SJCRH30 (cell line): ENCODE measurements around the gene PTGS2. TPM values are rescaled to one million over a fixed set of nuclear protein-coding genes. Genes with fewer than 3 reads are reported as not detected.
"Not testable (repeated sequence)": the region's sequence is repeated elsewhere in the genome, so short reads cannot be mapped to it uniquely, and the experiment has no call there.

Experiments used
- DNase-seq, 2 experiments: peaks; one replicate each; pipeline ENCODE4 v3.0.0-alpha.2; 2015 to 2020
- H3K27ac ChIP-seq: fragments of 250-450 bp; sonication (Bioruptor Pico); 2 replicates; pipeline ENCODE4 v1.5.1; 2020; ENCODE audit warnings: mild to moderate bottlenecking, moderate library complexity
- H3K27me3 ChIP-seq: fragments of 250-450 bp; sonication (Bioruptor Pico); 2 replicates; pipeline ENCODE4 v1.5.1; 2020; ENCODE audit warnings: mild to moderate bottlenecking, moderate library complexity
- H3K36me3 ChIP-seq: fragments of 250-450 bp; sonication (Bioruptor Pico); 2 replicates; pipeline ENCODE4 v1.5.1; 2020; ENCODE audit warnings: mild to moderate bottlenecking, moderate library complexity
- H3K4me1 ChIP-seq: fragments of 250-450 bp; sonication (Bioruptor Pico); 2 replicates; pipeline ENCODE4 v1.5.1; 2020; ENCODE audit warnings: mild to moderate bottlenecking, moderate library complexity
- H3K4me3 ChIP-seq: fragments of 250-450 bp; sonication (Bioruptor Pico); 2 replicates; pipeline ENCODE4 v1.5.1; 2020; ENCODE audit warnings: mild to moderate bottlenecking, moderate library complexity
- H3K9me3 ChIP-seq: fragments of 250-450 bp; sonication (Bioruptor Pico); replicated peaks from 2 replicates; pipeline ENCODE4 v1.5.1; 2020; ENCODE audit warnings: mild to moderate bottlenecking, moderate library complexity
- total RNA-seq: library from RNA; depleted of rRNA; stranded (reverse); fragments of >200 nt; shearing (Covaris generic); gene quantifications from 2 replicates; pipeline ENCODE4 v1.2.3, GENCODE V29; 2014

Gene PTGS2
- total RNA-seq, 1 experiment from 2014 or later = not detected

- Histone ChIP-seq H3K27ac (no peak overlapping the region), H3K9me3 (no peaks in the 10 kb centered on the region), H3K36me3 (no peaks in the 10 kb centered on the region), H3K4me1 (no peaks in the 10 kb centered on the region), H3K4me3 (no peak overlapping the region), H3K27me3 (no peaks in the 10 kb centered on the region; the same call in 1 of the 2 replicates)
- DNase-seq = no peak
These were observed 898 bp upstream of the PTGS2 start for GRCh38 chr1:186681121-186681520.

DNA sequence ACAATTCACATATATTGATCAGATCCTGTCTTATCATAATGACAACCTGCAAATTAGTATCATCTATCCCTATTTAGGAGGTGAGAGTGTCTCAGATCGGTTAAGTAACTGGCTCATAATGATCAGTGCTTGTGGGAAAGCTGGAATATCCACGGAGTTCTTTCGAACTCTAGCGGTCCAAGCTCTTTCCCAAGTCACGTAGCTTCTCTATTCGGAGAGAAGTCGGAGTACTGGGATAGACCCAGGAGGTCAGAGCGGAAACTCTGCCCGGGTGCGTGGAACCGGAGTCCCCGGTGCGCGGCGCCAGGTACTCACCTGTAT lies 339 bp downstream of the PTGS2 start:
- no peak for DNase-seq
- Histone ChIP-seq H3K36me3 (no peaks in the 10 kb centered on the region), H3K4me3 (no peak overlapping the region), H3K9me3 (no peaks in the 10 kb centered on the region), H3K4me1 (no peaks in the 10 kb centered on the region), H3K27me3 (no peaks in the 10 kb centered on the region; the same call in 1 of the 2 replicates), H3K27ac (no peak overlapping the region)

DNA sequence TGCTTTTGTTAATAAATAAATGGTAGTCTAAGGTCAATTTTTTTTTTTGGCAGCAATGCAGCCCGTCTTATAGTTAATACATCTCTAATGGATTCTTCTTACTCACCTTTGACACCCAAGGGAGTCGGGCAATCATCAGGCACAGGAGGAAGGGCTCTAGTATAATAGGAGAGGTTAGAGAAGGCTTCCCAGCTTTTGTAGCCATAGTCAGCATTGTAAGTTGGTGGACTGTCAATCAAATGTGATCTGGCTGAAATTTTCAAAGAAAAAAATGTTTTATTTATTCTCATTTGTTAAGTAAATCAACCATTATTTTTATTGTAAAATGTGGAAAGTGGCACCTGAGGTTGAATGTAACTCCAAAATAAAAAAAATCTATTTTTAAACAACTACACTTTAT lies 2.1 kb downstream of the PTGS2 start:
- DNase-seq = no peak
- Histone ChIP-seq H3K4me3 (no peak overlapping the region), H3K9me3 (no peaks in the 10 kb centered on the region), H3K36me3 (no peaks in the 10 kb centered on the region), H3K27me3 (no peaks in the 10 kb centered on the region), H3K4me1 (no peaks in the 10 kb centered on the region), H3K27ac (no peak overlapping the region)

DNA sequence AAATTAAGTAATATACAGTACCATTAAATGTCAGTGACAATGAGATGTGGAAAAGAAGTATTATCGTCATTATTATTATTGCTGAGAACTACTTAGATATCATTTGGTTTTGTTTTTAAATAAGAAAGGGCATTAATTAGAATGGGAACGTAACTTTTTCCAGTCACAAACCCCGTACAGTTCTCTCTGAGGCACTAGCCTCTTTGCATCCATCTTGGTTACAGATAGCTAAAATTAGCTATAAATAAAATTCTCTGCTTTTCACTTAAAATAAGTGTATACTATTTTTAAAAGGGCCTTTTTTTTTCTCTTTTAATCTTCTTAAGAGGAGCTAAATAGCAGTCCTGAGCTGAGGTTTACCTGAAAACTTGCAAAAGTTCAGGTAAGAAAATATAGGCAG lies 7.6 kb downstream of the PTGS2 start:
- H3K9me3 ChIP-seq = no peaks in the 10 kb centered on the region
- H3K4me1 ChIP-seq = no peaks in the 10 kb centered on the region
- H3K27ac ChIP-seq = no peak overlapping the region
- no peak for DNase-seq
- no peak overlapping the region for H3K4me3 ChIP-seq
- H3K36me3 ChIP-seq = no peaks in the 10 kb centered on the region
- no peaks in the 10 kb centered on the region for H3K27me3 ChIP-seq

GRCh38 chr1:186672131-186672530 lies 8.1 kb downstream of the PTGS2 start:
- no peak overlapping the region for H3K4me3 ChIP-seq
- H3K9me3 ChIP-seq = no peaks in the 10 kb centered on the region
- H3K36me3 ChIP-seq = no peaks in the 10 kb centered on the region
- H3K27ac ChIP-seq = no peak overlapping the region
- no peaks in the 10 kb centered on the region for H3K27me3 ChIP-seq
- no peaks in the 10 kb centered on the region for H3K4me1 ChIP-seq
- DNase-seq = no peak

- Histone ChIP-seq H3K36me3 (no peaks in the 10 kb centered on the region), H3K9me3 (no peaks in the 10 kb centered on the region), H3K27me3 (no peaks in the 10 kb centered on the region), H3K27ac (no peak overlapping the region), H3K4me3 (no peak overlapping the region), H3K4me1 (no peaks in the 10 kb centered on the region)
- no peak for DNase-seq
These were observed 8.9 kb downstream of the PTGS2 start for GRCh38 chr1:186671136-186671825.

GRCh38 chr1:186670297-186671135 lies 9.7 kb downstream of the PTGS2 start:
- DNase-seq = no peak
- Histone ChIP-seq H3K27ac (no peak overlapping the region), H3K27me3 (no peaks in the 10 kb centered on the region), H3K9me3 (no peaks in the 10 kb centered on the region), H3K4me1 (no peaks in the 10 kb centered on the region), H3K4me3 (no peak overlapping the region), H3K36me3 (no peaks in the 10 kb centered on the region)

DNA sequence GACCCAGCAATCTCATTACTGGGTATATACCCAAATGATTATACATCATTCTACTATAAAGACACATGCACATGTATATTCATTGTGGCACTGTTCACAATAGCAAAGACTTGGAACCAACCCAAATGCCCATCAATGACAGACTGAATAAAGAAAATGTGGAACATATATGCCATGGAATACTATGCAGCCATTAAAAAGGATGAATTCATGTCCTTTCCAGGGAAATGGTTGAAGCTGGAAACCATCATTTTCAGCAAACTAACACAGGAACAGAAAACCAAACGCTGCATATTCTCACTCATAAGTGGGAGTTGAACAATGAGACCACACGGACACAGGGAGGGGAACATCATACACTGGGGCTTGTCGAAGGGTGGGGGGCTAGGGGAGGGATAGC lies 10.4 kb downstream of the PTGS2 start:
- H3K27me3 ChIP-seq, H3K4me1 ChIP-seq, H3K27ac ChIP-seq, H3K4me3 ChIP-seq, H3K36me3 ChIP-seq, H3K9me3 ChIP-seq, DNase-seq: not testable (repeated sequence)

GRCh38 chr1:186664217-186664616 lies 16.0 kb downstream of the PTGS2 start:
- not testable (repeated sequence) for H3K27me3 ChIP-seq, H3K27ac ChIP-seq, H3K4me1 ChIP-seq, DNase-seq, H3K4me3 ChIP-seq, H3K36me3 ChIP-seq, H3K9me3 ChIP-seq

DNA sequence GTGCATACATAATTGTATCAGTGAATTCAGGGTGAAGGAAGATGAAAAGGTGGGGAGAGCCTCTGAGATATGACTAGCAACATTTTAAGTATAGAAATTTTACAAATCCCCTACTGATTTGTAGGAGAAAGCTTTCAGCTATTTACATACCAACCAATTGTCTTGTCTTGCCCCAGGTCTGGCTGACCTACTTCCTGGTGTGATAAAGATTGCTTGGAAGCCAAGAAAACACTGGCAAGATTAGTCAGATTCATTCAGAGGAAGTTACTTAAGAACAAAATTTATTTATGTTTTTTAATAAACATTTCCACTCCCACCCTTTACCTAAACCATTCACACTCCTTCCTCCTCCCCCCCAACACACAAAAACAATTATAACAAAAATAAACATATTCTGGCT lies 17.5 kb downstream of the PTGS2 start:
- Histone ChIP-seq H3K4me3 (no peak overlapping the region), H3K36me3 (no peaks in the 10 kb centered on the region), H3K4me1 (no peaks in the 10 kb centered on the region), H3K27me3 (no peaks in the 10 kb centered on the region), H3K9me3 (no peaks in the 10 kb centered on the region), H3K27ac (no peak overlapping the region)
- DNase-seq = no peak

DNA sequence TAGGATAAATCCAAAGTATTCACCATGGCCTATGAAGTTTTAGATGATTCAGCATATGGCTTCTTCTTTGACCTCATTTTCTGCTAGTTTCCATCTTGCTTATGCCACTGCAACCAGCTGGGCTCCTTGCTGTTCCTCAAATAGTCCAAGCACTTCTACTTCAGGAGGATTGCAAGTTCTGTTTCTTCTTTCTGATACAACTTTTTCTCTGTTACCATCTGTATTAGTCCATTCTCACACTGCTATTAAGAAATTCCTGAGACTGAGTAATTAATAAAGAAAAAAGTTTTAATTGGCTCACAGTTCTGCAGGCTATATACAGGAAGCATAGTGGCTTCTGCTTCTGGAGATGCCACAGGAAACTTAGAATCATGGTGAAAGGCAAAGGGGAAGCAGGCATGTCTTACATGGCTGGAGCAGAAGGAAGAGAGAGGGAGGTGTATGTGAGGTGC lies 20.3 kb downstream of the PTGS2 start:
- no peaks in the 10 kb centered on the region for H3K36me3 ChIP-seq
- DNase-seq = no peak
- no peaks in the 10 kb centered on the region for H3K27me3 ChIP-seq
- no peak overlapping the region for H3K4me3 ChIP-seq
- no peaks in the 10 kb centered on the region for H3K9me3 ChIP-seq
- no peak overlapping the region for H3K27ac ChIP-seq
- H3K4me1 ChIP-seq = no peaks in the 10 kb centered on the region

- Histone ChIP-seq H3K27me3 (no peaks in the 10 kb centered on the region), H3K4me1 (no peaks in the 10 kb centered on the region), H3K36me3 (no peaks in the 10 kb centered on the region), H3K4me3 (no peak overlapping the region), H3K9me3 (no peaks in the 10 kb centered on the region), H3K27ac (no peak overlapping the region)
- no peak for DNase-seq
These were observed 21.2 kb downstream of the PTGS2 start for GRCh38 chr1:186658999-186659398.

DNA sequence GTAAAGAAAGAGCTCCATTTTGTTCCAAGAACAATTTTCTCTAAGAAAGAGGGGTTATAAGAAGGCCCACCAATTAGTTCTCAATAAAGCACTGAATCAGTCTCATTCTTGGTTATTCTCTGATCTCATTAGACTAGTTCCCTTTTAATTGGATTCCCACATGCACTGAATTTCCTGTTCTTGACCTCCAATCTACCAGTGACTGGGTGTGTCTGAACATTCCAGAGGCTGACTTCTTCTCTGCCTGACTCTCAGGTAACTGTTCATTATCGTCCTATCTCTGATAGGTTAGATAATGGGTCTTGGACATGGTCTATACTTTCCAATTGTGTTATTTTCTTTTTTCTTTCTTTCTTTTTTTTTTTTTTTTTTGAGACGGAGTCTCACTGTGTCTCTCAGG lies 22.7 kb downstream of the PTGS2 start:
- no peaks in the 10 kb centered on the region for H3K9me3 ChIP-seq
- H3K27ac ChIP-seq = no peak overlapping the region
- DNase-seq = no peak
- H3K4me3 ChIP-seq = no peak overlapping the region
- no peaks in the 10 kb centered on the region for H3K4me1 ChIP-seq
- no peaks in the 10 kb centered on the region for H3K36me3 ChIP-seq
- H3K27me3 ChIP-seq = no peaks in the 10 kb centered on the region

- Histone ChIP-seq H3K9me3 (no peaks in the 10 kb centered on the region), H3K36me3 (no peaks in the 10 kb centered on the region), H3K4me3 (no peak overlapping the region), H3K27me3 (no peaks in the 10 kb centered on the region), H3K4me1 (no peaks in the 10 kb centered on the region), H3K27ac (no peak overlapping the region)
- no peak for DNase-seq
These were observed 24.3 kb downstream of the PTGS2 start for GRCh38 chr1:186655876-186656275.

DNA sequence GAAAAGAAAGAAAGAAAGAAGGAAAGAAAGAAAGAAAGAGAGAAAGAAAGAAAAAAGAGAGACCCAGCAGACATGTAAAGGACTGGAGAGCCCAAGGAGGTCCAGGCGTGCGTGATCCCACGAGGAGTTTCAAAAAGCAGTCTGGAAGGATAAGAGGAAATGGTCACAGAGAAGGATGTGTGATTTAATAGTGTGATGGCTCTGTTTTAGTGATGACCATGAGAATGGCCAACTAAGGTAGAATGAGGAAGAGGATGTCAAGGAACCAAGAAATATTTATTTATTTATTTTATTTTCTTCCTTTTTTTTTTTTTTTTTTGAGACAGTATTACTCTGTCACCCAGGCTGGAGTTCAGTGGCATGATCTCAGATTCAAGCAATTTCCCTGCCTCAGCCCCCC lies 25.5 kb downstream of the PTGS2 start:
- Histone ChIP-seq H3K36me3 (no peaks in the 10 kb centered on the region), H3K9me3 (no peaks in the 10 kb centered on the region)
- DNase-seq = no peak

GRCh38 chr1:186653312-186653711 lies 26.9 kb downstream of the PTGS2 start:
- H3K9me3 ChIP-seq = no peaks in the 10 kb centered on the region
- no peak overlapping the region for H3K4me3 ChIP-seq
- no peaks in the 10 kb centered on the region for H3K4me1 ChIP-seq
- H3K27ac ChIP-seq = no peak overlapping the region
- H3K27me3 ChIP-seq = no peaks in the 10 kb centered on the region
- no peaks in the 10 kb centered on the region for H3K36me3 ChIP-seq
- no peak for DNase-seq

More for the DNA sequence above, 25.5 kb downstream of the PTGS2 start:
- H3K27ac ChIP-seq = no peak overlapping the region
- H3K4me3 ChIP-seq = no peak overlapping the region
- H3K27me3 ChIP-seq = no peaks in the 10 kb centered on the region
- H3K4me1 ChIP-seq = no peaks in the 10 kb centered on the region
